ENCODE measurements around the gene NMBR.
"Not testable (repeated sequence)": the region's sequence is repeated elsewhere in the genome, so short reads cannot be mapped to it uniquely, and the experiment has no call there.

NMBR gene

GRCh38 chr6:142055219-142055618, 91.7 kb downstream of the NMBR start:
- no peak for DNase-seq

GRCh38 chr6:142051404-142051803, 95.5 kb downstream of the NMBR start:
- no peak for DNase-seq

GRCh38 chr6:142048593-142048980, 98.3 kb downstream of the NMBR start:
- DNase-seq, result no peak

- no peak for DNase-seq
These were observed 98.9 kb downstream of the NMBR start for GRCh38 chr6:142047934-142048592.

- no peak for DNase-seq
These were observed 101.3 kb downstream of the NMBR start for GRCh38 chr6:142045380-142046278.

- DNase-seq, result no peak
These were observed 111.0 kb downstream of the NMBR start for GRCh38 chr6:142035890-142036289.

- DNase-seq, result no peak
These were observed 115.9 kb downstream of the NMBR start for GRCh38 chr6:142031035-142031434.

GRCh38 chr6:142030115-142030619, 116.8 kb downstream of the NMBR start:
- no peak for DNase-seq

- no peak for DNase-seq
These were observed 118.4 kb downstream of the NMBR start for GRCh38 chr6:142028527-142028926.

GRCh38 chr6:142027804-142028203, 119.1 kb downstream of the NMBR start:
- DNase-seq, result not testable (repeated sequence)

GRCh38 chr6:142027074-142027473, 119.8 kb downstream of the NMBR start:
- no peak for DNase-seq

- no peak for DNase-seq
These were observed 120.5 kb downstream of the NMBR start for GRCh38 chr6:142026471-142026870.

Data from stimulated activated CD4-positive, alpha-beta T cell treated with anti-CD3 and anti-CD28 coated beads, Interleukin-15, amount 100 ng/mL, for 24 hours (primary cell).